PC-3 (cell line): ENCODE data around the gene EPC2. TPM values are rescaled to one million over a fixed set of nuclear protein-coding genes. Genes with fewer than 3 reads are reported as not detected.
A peak's percentile ranks its signal among the peaks of the same experiment; 100 is the strongest.

Source experiments
- ATAC-seq: fragments of 200-7000 bp; cut with Tn5 transposase; 2 replicates; pipeline ENCODE4 v1.9.1; 2020; ENCODE audit warnings: mild to moderate bottlenecking, moderate library complexity
- BruUV-seq: library from RNA; stranded (reverse); fragments of 400-500 nt; replicated peaks from 2 replicates; lab custom pipeline; 2021; lab: Mats Ljungman, UMichigan
- CTCF ChIA-PET: fragments of 300-600 bp; sonication (Branson Sonifier 250); formaldehyde crosslinking; loops from one replicate; lab custom pipeline; 2022; ENCODE audit warnings: antibody characterized with exemption; lab: Charles Lee
- POLR2A ChIA-PET: fragments of 300-600 bp; sonication (Branson Sonifier 250); formaldehyde crosslinking; loops from one replicate; lab custom pipeline; 2022; ENCODE audit warnings: antibody characterized with exemption; ENCODE audit not compliant: unreplicated experiment; lab: Charles Lee
- DNase-seq: peaks from one replicate; pipeline ENCODE4 v3.0.0-alpha.2; 2015
- H2AFZ ChIP-seq: fragments of 300-600 bp; sonication (generic); 2 replicates; pipeline ENCODE4 v1.6.0; 2016; ENCODE audit warnings: antibody characterized with exemption, low read length
- H3F3A ChIP-seq: fragments of 300-600 bp; sonication (generic); one replicate; pipeline ENCODE4 v1.6.0; 2017; ENCODE audit warnings: antibody characterized with exemption, low read length, control low read depth, mild to moderate bottlenecking; ENCODE audit not compliant: unreplicated experiment
- H3K27ac ChIP-seq: fragments of 300-600 bp; sonication (generic); 2 replicates; pipeline ENCODE4 v1.5.1; 2016; ENCODE audit warnings: mild to moderate bottlenecking, low read length
- H3K27me3 ChIP-seq: fragments of 300-600 bp; sonication (generic); 2 replicates; pipeline ENCODE4 v1.6.1; 2016; ENCODE audit warnings: low read length, mixed read lengths
- H3K36me3 ChIP-seq: fragments of 300-600 bp; sonication (generic); 2 replicates; pipeline ENCODE4 v1.6.1; 2016; ENCODE audit warnings: low read depth, mixed run types, low read length, mixed read lengths
- H3K4me1 ChIP-seq: fragments of 300-600 bp; sonication (generic); 2 replicates; pipeline ENCODE4 v1.5.1; 2016; ENCODE audit warnings: low read length; ENCODE audit not compliant: insufficient read depth
- H3K4me2 ChIP-seq: fragments of 300-600 bp; sonication (generic); 2 replicates; pipeline ENCODE4 v1.6.0; 2016; ENCODE audit warnings: low read length
- H3K4me3 ChIP-seq: fragments of 300-600 bp; sonication (generic); 2 replicates; pipeline ENCODE4 v1.5.1; 2016; ENCODE audit warnings: mild to moderate bottlenecking, low read length, mixed read lengths
- H3K79me2 ChIP-seq: fragments of 300-600 bp; sonication (generic); 2 replicates; pipeline ENCODE4 v1.6.1; 2017; ENCODE audit warnings: low read length, mixed read lengths
- H3K9ac ChIP-seq: fragments of 300-600 bp; sonication (generic); 2 replicates; pipeline ENCODE4 v1.6.0; 2016; ENCODE audit warnings: mild to moderate bottlenecking, low read length
- H3K9me2 ChIP-seq: fragments of 300-600 bp; sonication (generic); replicated peaks from 2 replicates; pipeline ENCODE4 v1.6.1; 2016; ENCODE audit warnings: mixed run types, low read length, mixed read lengths
- H3K9me3 ChIP-seq: fragments of 300-600 bp; sonication (generic); 2 replicates; pipeline ENCODE4 v1.6.1; 2016; ENCODE audit warnings: low read length, mixed read lengths
- H4K20me1 ChIP-seq: fragments of 300-600 bp; sonication (generic); 2 replicates; pipeline ENCODE4 v1.6.1; 2016; ENCODE audit warnings: low read length, mixed read lengths
- CTCF ChIP-seq: fragments of 300-600 bp; sonication (generic); conservative IDR thresholded peaks from 2 replicates; pipeline ENCODE4 v1.5.1; 2017; ENCODE audit warnings: antibody characterized with exemption, low read depth, mild to moderate bottlenecking, low read length
- EZH2 ChIP-seq: fragments of 300-600 bp; sonication (generic); IDR thresholded peaks from one replicate; pipeline ENCODE4 v1.6.1; 2017; ENCODE audit warnings: antibody characterized with exemption, mild to moderate bottlenecking, low read length; ENCODE audit not compliant: unreplicated experiment
- EZH2phosphoT487 ChIP-seq: fragments of 300-600 bp; sonication (generic); IDR thresholded peaks from 2 replicates; pipeline ENCODE4 v1.6.1; 2018; ENCODE audit warnings: mild to moderate bottlenecking, antibody characterized with exemption, low read length, borderline replicate concordance
- intact Hi-C: fragments of 100-400 bp; cut with micrococcal nuclease; formaldehyde crosslinking; loops from 2 replicates; pipeline ENCODE4 v1.9.0; 2023
- total RNA-seq: library from RNA; depleted of rRNA; stranded (reverse); fragments of >200 nt; gene quantifications from 2 replicates; pipeline ENCODE4 v1.2.3, GENCODE V29; 2014

The EPC2 gene
- total RNA-seq, 1 experiment from 2014 or later, result 20.6 TPM

GRCh38 chr2:148794558-148794957, 150.0 kb downstream of the EPC2 start:
- BruUV-seq, result no TSS peak
- Histone ChIP-seq H2AFZ (no peak overlapping the region), H3K27me3 (no peaks in the 10 kb centered on the region), H3K9ac (no peak overlapping the region), H4K20me1 (no peaks in the 10 kb centered on the region), H3K9me3 (no peaks in the 10 kb centered on the region), H3K9me2 (no peaks in the 10 kb centered on the region), H3K4me1 (peaks cover 3% of the 10 kb centered on the region; the same call in 1 of the 2 replicates), H3K27ac (no peak overlapping the region), H3F3A (no peaks in the 10 kb centered on the region), H3K4me2 (no peak overlapping the region), H3K36me3 (no peaks in the 10 kb centered on the region), H3K4me3 (no peak overlapping the region), H3K79me2 (no peaks in the 10 kb centered on the region)
- intact Hi-C loops, result no loop called here
- CTCF ChIA-PET, result no interaction called here
- POLR2A ChIA-PET, result no interaction called here
- peak; percentile 67 for ATAC-seq
- TF ChIP-seq EZH2 (no peak), CTCF (no peak), EZH2phosphoT487 (no peak)
- DNase-seq, result peak; percentile 49

- no peaks in the 10 kb centered on the region for H3F3A ChIP-seq
- no peak for DNase-seq
- no peak overlapping the region for H2AFZ ChIP-seq
- no peaks in the 10 kb centered on the region for H3K9me3 ChIP-seq
- no peak overlapping the region for H3K27ac ChIP-seq
- no peak overlapping the region for H3K9ac ChIP-seq
- peaks cover 3% of the 10 kb centered on the region; the same call in 1 of the 2 replicates for H3K4me1 ChIP-seq
- ChIA-PET POLR2A (no interaction called here), CTCF (no interaction called here)
- no peak overlapping the region for H3K4me2 ChIP-seq
- no peaks in the 10 kb centered on the region for H4K20me1 ChIP-seq
- H3K4me3 ChIP-seq, result no peak overlapping the region
- H3K36me3 ChIP-seq, result no peaks in the 10 kb centered on the region
- H3K27me3 ChIP-seq, result no peaks in the 10 kb centered on the region
- H3K79me2 ChIP-seq, result no peaks in the 10 kb centered on the region
- BruUV-seq, result no TSS peak
- no peak for ATAC-seq
- TF ChIP-seq EZH2 (no peak), CTCF (no peak), EZH2phosphoT487 (no peak)
- intact Hi-C loops, result no loop called here
- H3K9me2 ChIP-seq, result no peaks in the 10 kb centered on the region
Measured at GRCh38 chr2:148796735-148797512, 152.4 kb downstream of the EPC2 start.
